CD4-positive, alpha-beta T cell (primary cell): ENCODE results near the gene ZNF583. TPM values are rescaled to one million over a fixed set of nuclear protein-coding genes. Genes with fewer than 3 reads are reported as not detected.
A peak's percentile ranks its signal among the peaks of the same experiment; 100 is the strongest.

Experiments
- ATAC-seq: fragments of 200-7000 bp; cut with Tn5 transposase; one replicate; pipeline ENCODE4 v1.10.0; 2022; ENCODE audit warnings: mild to moderate bottlenecking; ENCODE audit not compliant: poor library complexity
- CTCF ChIA-PET: fragments of 350-600 bp; sonication (Branson Sonifier 250); formaldehyde crosslinking; loops from one replicate; lab custom pipeline; 2021; ENCODE audit warnings: antibody characterized with exemption, inconsistent platforms; lab: Charles Lee
- POLR2A ChIA-PET: fragments of 350-600 bp; sonication (Branson Sonifier 250); formaldehyde crosslinking; loops from one replicate; lab custom pipeline; 2021; ENCODE audit warnings: antibody characterized with exemption, inconsistent platforms; lab: Charles Lee
- DNase-seq, 14 experiments: peaks; one replicate each; pipeline ENCODE4 v3.0.0-alpha.2; 2013 to 2020; ENCODE audit warnings: mixed read lengths in 2 of 14
- H3K27ac ChIP-seq, 2 donors: one replicate each; pipeline versions ENCODE4 v1.5.1 to v1.7.0; 2013; ENCODE audit warnings: low read length in 2 of 2, low read depth in 1 of 2, mild to moderate bottlenecking in 1 of 2
- H3K27me3 ChIP-seq, 2 experiments: 1 replicate in 1 of 2; 2 replicates in 1 of 2; pipeline versions ENCODE4 v1.6.1 to v1.7.0; 2013; ENCODE audit warnings: low read length in 2 of 2, control low read depth in 1 of 2, mild to moderate bottlenecking in 1 of 2, moderate library complexity in 1 of 2; ENCODE audit not compliant: insufficient read depth in 2 of 2, control insufficient read depth in 1 of 2
- H3K36me3 ChIP-seq: one replicate; pipeline ENCODE4 v1.6.1; 2013; ENCODE audit warnings: low read length, control low read depth; ENCODE audit not compliant: insufficient read depth
- H3K4me1 ChIP-seq: one replicate; pipeline ENCODE4 v1.6.1; 2013; ENCODE audit warnings: low read length, control low read depth; ENCODE audit not compliant: insufficient read depth
- H3K4me3 ChIP-seq: one replicate; pipeline ENCODE4 v1.5.1; 2013; ENCODE audit warnings: mild to moderate bottlenecking, low read length, moderate library complexity
- H3K9me3 ChIP-seq, 2 experiments: 1 replicate in 1 of 2; 2 replicates in 1 of 2; pipeline versions ENCODE4 v1.6.1 to v1.7.0; 2013; ENCODE audit warnings: low read length in 2 of 2, mild to moderate bottlenecking in 2 of 2, control low read depth in 1 of 2, moderate library complexity in 1 of 2; ENCODE audit not compliant: control insufficient read depth in 1 of 2, insufficient read depth in 1 of 2
- H3K27ac Mint-ChIP-seq: one replicate; pipeline ENCODE4 v1.8.0; 2020; ENCODE audit warnings: mixed read lengths
- H3K27me3 Mint-ChIP-seq: one replicate; pipeline ENCODE4 v1.8.0; 2021; ENCODE audit warnings: mixed read lengths
- H3K36me3 Mint-ChIP-seq: one replicate; pipeline ENCODE4 v1.8.0; 2021; ENCODE audit warnings: low read depth, mixed read lengths
- H3K4me1 Mint-ChIP-seq: one replicate; pipeline ENCODE4 v1.8.0; 2021; ENCODE audit warnings: low read depth, mixed read lengths
- H3K4me3 Mint-ChIP-seq: one replicate; pipeline ENCODE4 v1.8.0; 2020; ENCODE audit warnings: mild to moderate bottlenecking, mixed read lengths
- H3K9me3 Mint-ChIP-seq: one replicate; pipeline ENCODE4 v1.8.0; 2020; ENCODE audit warnings: mixed read lengths
- CTCF ChIP-seq: fragments of 200-600 bp; IDR thresholded peaks from one replicate; pipeline ENCODE4 v1.8.0; 2022; ENCODE audit warnings: antibody characterized with exemption, mild to moderate bottlenecking
- intact Hi-C, 2 experiments: fragments of 100-400 bp; cut with DNase I in 1 of 2; cut with micrococcal nuclease in 1 of 2; formaldehyde crosslinking; loops; one replicate each; pipeline versions ENCODE4 v1.15.1 to v1.9.0; 2023 to 2025; cut with DNase I, micrococcal nuclease
- polyA plus RNA-seq, 2 donors: library from polyadenylated mRNA; unstranded; fragments of 120-200 nt; gene quantifications; one replicate each; pipeline ENCODE4 v1.2.1, GENCODE V29; 2013
- total RNA-seq, 174 experiments: library from RNA in 2 of 174; stranded (reverse) in 2 of 174; gene quantifications; one replicate each; pipeline ENCODE4 v1.2.3 and lab custom pipeline; 2021 to 2026

The ZNF583 gene
- 1 to 10 TPM in 1 of 2 experiments, under 1 TPM in 1; 0.95 to 1.5 TPM for total RNA-seq
- 4.1 TPM for polyA plus RNA-seq (2013, experiment 1 of 2)
- 4.1 TPM for polyA plus RNA-seq (2013, experiment 2 of 2)
- total RNA-seq (lab: John Stamatoyannopoulos, UW) = 3.4 to 53.6 (median 19.1) reads per million in 172 experiments

GRCh38 chr19:56403764-56404704 lies at the start of gene ZNF583:
Gene ZNF583 (plus strand): TSS chr19:56404332. CDS start chr19:56407115, 2,783 bp downstream.
- ChIA-PET CTCF (interaction anchor here (1.9 kb wide), 1 partner anchor 11 kb away, joined by 5 read pairs; the partner anchor contains the start of gene ZNF582), POLR2A (interaction anchor here (0.6 to 2.1 kb wide), 9 partner anchors 10 to 959 kb away, joined by 3 to 23 read pairs (median 4); partner anchors contain the start of genes TRAPPC2B, ZNF547, ZNF582 and ZNF71)
- Mint-ChIP-seq H3K9me3 (peaks cover 23% of the 10 kb centered on the region), H3K27me3 (no peaks in the 10 kb centered on the region), H3K27ac (peak within 1 kb of the TSS; percentile 95), H3K4me1 (peaks cover 32% of the 10 kb centered on the region), H3K4me3 (peak within 1 kb of the TSS; percentile 99), H3K36me3 (peaks cover 96% of the 10 kb centered on the region)
- Histone ChIP-seq H3K27me3 (no peaks in the 10 kb centered on the region), H3K9me3 (peaks cover 19 to 49% of the 10 kb centered on the region in 2 experiments), H3K36me3 (peaks cover 23% of the 10 kb centered on the region), H3K27ac (peak within 1 kb of the TSS; percentile 88 to 96), H3K4me3 (peak within 1 kb of the TSS; percentile 82), H3K4me1 (peaks cover 22% of the 10 kb centered on the region)
- ATAC-seq (peak; percentile 84), DNase-seq (peak; percentile 79 to 95 (median 88))
- intact Hi-C loops = loop anchor here (1.0 to 10.0 kb wide), 3 partner anchors 11 to 131 kb away; partner anchors contain the start of genes ZNF582 (in 2 of the 2) and ZFP28 (in 1 of the 2)
- TF ChIP-seq CTCF = no peak

- Mint-ChIP-seq H3K4me3 (no peak overlapping the region), H3K4me1 (peaks cover under 1% of the 10 kb centered on the region), H3K36me3 (peaks cover 33% of the 10 kb centered on the region), H3K27ac (no peak overlapping the region), H3K9me3 (peaks cover 14% of the 10 kb centered on the region), H3K27me3 (no peaks in the 10 kb centered on the region)
- TF ChIP-seq CTCF = no peak
- Histone ChIP-seq H3K4me1 (no peaks in the 10 kb centered on the region), H3K27me3 (no peaks in the 10 kb centered on the region), H3K4me3 (no peak overlapping the region), H3K36me3 (no peaks in the 10 kb centered on the region), H3K27ac (no peak overlapping the region), H3K9me3 (peaks cover 5 to 15% of the 10 kb centered on the region in 2 experiments)
- CTCF ChIA-PET = no interaction called here
- intact Hi-C loops = no loop called here
- DNase-seq (no peak), ATAC-seq (no peak)
- POLR2A ChIA-PET = no interaction called here
Observed at GRCh38 chr19:56355517-56355916, 48.6 kb upstream of the ZNF583 start.

GRCh38 chr19:56356944-56357343 lies 47.2 kb upstream of the ZNF583 start:
- Histone ChIP-seq H3K9me3 (peaks cover 10 to 26% of the 10 kb centered on the region in 2 experiments), H3K4me3 (no peak overlapping the region), H3K27me3 (no peaks in the 10 kb centered on the region), H3K36me3 (no peaks in the 10 kb centered on the region), H3K4me1 (no peaks in the 10 kb centered on the region), H3K27ac (no peak overlapping the region)
- intact Hi-C loops = no loop called here
- no peak for ATAC-seq
- H3K27ac Mint-ChIP-seq = no peak overlapping the region
- H3K4me3 Mint-ChIP-seq = no peak overlapping the region
- H3K36me3 Mint-ChIP-seq = peaks cover 45% of the 10 kb centered on the region
- POLR2A ChIA-PET = no interaction called here
- H3K9me3 Mint-ChIP-seq = peaks cover 14% of the 10 kb centered on the region
- no peaks in the 10 kb centered on the region for H3K27me3 Mint-ChIP-seq
- DNase-seq = no peak
- no peak for TF ChIP-seq CTCF
- CTCF ChIA-PET = no interaction called here
- no peaks in the 10 kb centered on the region for H3K4me1 Mint-ChIP-seq
